K562 (cell line): Measurements from ENCODE around the gene FGFBP3. TPM values are rescaled to one million over a fixed set of nuclear protein-coding genes. Genes with fewer than 3 reads are reported as not detected.
A peak's percentile ranks its signal among the peaks of the same experiment; 100 is the strongest.

Experiments used
- CEBPB ChIP-seq: fragments of 450-650 bp; IDR thresholded peaks from 2 replicates; pipeline ENCODE4 v1.6.1; 2016; ENCODE audit warnings: missing genetic modification characterization, missing compliant biosample characterization
- FOXP4 ChIP-seq: sonication (generic); formaldehyde crosslinking; IDR thresholded peaks from 2 replicates; pipeline ENCODE4 v1.8.0; 2022; ENCODE audit warnings: mild to moderate bottlenecking, missing genetic modification reagents, borderline replicate concordance
- HES1 ChIP-seq: fragments of 450-650 bp; IDR thresholded peaks from 2 replicates; pipeline ENCODE4 v1.6.1; 2016; ENCODE audit warnings: low read depth, mild to moderate bottlenecking, moderate library complexity
- UBTF ChIP-seq, 2 experiments: IDR thresholded peaks; 2 replicates each; pipeline ENCODE4 v1.6.1; 2012; ENCODE audit warnings: improper control_type of control experiment in 2 of 2, low read depth in 2 of 2, low read length in 2 of 2, borderline replicate concordance in 1 of 2
- ZHX1 ChIP-seq: fragments of 150-350 bp; conservative IDR thresholded peaks from 2 replicates; pipeline ENCODE4 v1.6.1; 2014; ENCODE audit warnings: low read length
- ZKSCAN1 ChIP-seq: fragments of 150-350 bp; IDR thresholded peaks from 2 replicates; pipeline ENCODE4 v1.6.1; 2016; ENCODE audit warnings: low read depth, low read length
- ZNF407 ChIP-seq: fragments of 450-650 bp; IDR thresholded peaks from 2 replicates; pipeline ENCODE4 v1.6.1; 2016; ENCODE audit warnings: low read depth
- ZNF511 ChIP-seq: sonication (generic); formaldehyde crosslinking; IDR thresholded peaks from 2 replicates; pipeline ENCODE4 v1.8.0; 2022; ENCODE audit warnings: mild to moderate bottlenecking, missing genetic modification reagents
- polyA plus RNA-seq, 8 experiments: library from polyadenylated mRNA; depleted of rRNA in 4 of 8; stranded (reverse) in 5 of 8; unstranded in 3 of 8; fragments of >200 nt; fragmentation: Nextera tagmentation in 2 of 8; fragmentation: Illumina TruSeq in 1 of 8; extraction: Ambion mirVana in 2 of 8; extraction: Trizol in 1 of 8; gene quantifications; 2 replicates each; pipeline versions ENCODE4 v1.2.1 to v1.2.3, GENCODE V29; 2011 to 2014; ENCODE audit warnings: inconsistent platforms in 1 of 8, missing spikeins in 1 of 8
- total RNA-seq, 7 experiments: library from RNA; depleted of rRNA in 6 of 7; stranded (reverse); fragments of >200 nt in 6 of 7; fragmentation: Illumina TruSeq in 2 of 7; extraction: Trizol in 2 of 7; gene quantifications; 2 replicates each; pipeline versions ENCODE4 v1.2.1 to v1.2.3, GENCODE V29; 2011 to 2021; ENCODE audit warnings: low replicate concordance in 1 of 7

FGFBP3 gene
- total and polyA plus RNA-seq, 9 of the 15 experiments (the other 6 are each of a cell fraction or from before 2014, with no cell fraction given): 0.58 to 3.0 (median 1.5) TPM

GRCh38 chr10:91923371-91924211 is 14.3 kb upstream of the FGFBP3 start, which contains the start of gene BTAF1 (continued):
- TF ChIP-seq FOXP4 (CRISPR knock-in tag) (peak; percentile 43; the same call in 1 of the 2 replicates), CEBPB (tag) (no peak), HES1 (0 out of 2 replicates have a peak, but pooled peaks have one; percentile 31), ZKSCAN1 (no peak; the same call in 1 of the 2 replicates), UBTF (IDR thresholded peaks at IDR 0.05; ENCODE audit: borderline replicate concordance in 1 of 2, low read depth in 2 of 2, low read length in 2 of 2) (peak; percentile 70 to 71; a peak in 2 of 4 replicates), ZNF511 (CRISPR knock-in tag) (peak; percentile 88), ZNF407 (no peak), ZHX1 (no peak)
